ENCODE data around the gene CCDC198.

- no peak for TF ChIP-seq CTCF (IDR thresholded peaks at IDR 0.05)
- TF ChIP-seq REST (IDR thresholded peaks at IDR 0.05; ENCODE audit: insufficient read depth in 1 of 2, low read depth in 2 of 2, low read length in 1 of 2), result no peak
- no peak for TF ChIP-seq TCF7L2 (IDR thresholded peaks at IDR 0.05; ENCODE audit: low read depth, low read length)
- no peak for TF ChIP-seq SIN3A (IDR thresholded peaks at IDR 0.05; ENCODE audit: borderline replicate concordance, insufficient read depth, low read depth, low read length)
- no peak for TF ChIP-seq POLR2AphosphoS5 (IDR thresholded peaks at IDR 0.05; ENCODE audit: low read depth, low read length)
Observed at GRCh38 chr14:57461777-57462320, 31.8 kb downstream of the CCDC198 start.

All from Panc1 (cell line).